HFF-Myc (cell line): ENCODE data around the gene PGLYRP4.

Experiments used
- DNase-seq: peaks from one replicate; pipeline ENCODE4 v3.0.0-alpha.2; 2011; ENCODE audit warnings: low read depth; ENCODE audit errors: extremely low read depth
- H3K4me3 ChIP-seq: replicated peaks from 2 replicates; pipeline ENCODE4 v1.5.1; 2011; ENCODE audit warnings: low read depth, mild to moderate bottlenecking, control low read depth, low read length
- TF ChIP-seq, protein P1 (sequence below): IDR thresholded peaks from 2 replicates; pipeline ENCODE4 v1.5.1; 2012; ENCODE audit warnings: mild to moderate bottlenecking, low read depth, low read length, control low read depth; ENCODE audit errors: missing control alignments

The PGLYRP4 gene

DNA sequence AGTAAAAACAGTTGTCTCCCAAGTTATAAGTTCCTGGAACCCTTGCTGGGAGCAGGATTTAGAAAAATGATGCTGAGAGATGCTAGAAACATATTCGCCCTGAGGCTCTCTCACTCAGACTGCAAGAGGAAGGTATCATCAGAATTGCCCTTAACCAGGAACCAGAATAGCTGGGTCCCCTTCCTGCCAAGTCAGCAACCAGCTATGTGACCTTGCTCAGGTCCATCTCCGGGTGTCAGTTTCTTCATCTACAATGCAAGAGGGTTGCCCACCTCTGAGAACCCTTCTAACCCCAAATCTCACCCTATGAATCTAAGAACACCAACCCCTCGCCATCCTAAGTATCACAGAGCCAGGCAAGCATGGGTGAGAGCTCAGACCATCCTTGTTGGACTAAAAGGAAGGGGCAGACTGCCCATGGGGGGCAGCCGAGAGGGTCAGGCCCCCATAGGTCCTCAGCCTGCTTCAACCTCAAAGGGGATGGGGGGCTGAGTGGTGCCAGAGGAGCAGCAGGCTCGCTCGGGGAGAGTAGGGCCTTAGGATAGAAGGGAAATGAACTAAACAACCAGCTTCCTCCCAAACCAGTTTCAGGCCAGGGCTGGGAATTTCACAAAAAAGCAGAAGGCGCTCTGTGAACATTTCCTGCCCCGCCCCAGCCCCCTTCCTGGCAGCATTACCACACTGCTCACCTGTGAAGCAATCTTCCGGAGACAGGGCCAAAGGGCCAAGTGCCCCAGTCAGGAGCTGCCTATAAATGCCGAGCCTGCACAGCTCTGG, 8.6 kb upstream of the PGLYRP4 start:
- TF ChIP-seq, protein P1, sequence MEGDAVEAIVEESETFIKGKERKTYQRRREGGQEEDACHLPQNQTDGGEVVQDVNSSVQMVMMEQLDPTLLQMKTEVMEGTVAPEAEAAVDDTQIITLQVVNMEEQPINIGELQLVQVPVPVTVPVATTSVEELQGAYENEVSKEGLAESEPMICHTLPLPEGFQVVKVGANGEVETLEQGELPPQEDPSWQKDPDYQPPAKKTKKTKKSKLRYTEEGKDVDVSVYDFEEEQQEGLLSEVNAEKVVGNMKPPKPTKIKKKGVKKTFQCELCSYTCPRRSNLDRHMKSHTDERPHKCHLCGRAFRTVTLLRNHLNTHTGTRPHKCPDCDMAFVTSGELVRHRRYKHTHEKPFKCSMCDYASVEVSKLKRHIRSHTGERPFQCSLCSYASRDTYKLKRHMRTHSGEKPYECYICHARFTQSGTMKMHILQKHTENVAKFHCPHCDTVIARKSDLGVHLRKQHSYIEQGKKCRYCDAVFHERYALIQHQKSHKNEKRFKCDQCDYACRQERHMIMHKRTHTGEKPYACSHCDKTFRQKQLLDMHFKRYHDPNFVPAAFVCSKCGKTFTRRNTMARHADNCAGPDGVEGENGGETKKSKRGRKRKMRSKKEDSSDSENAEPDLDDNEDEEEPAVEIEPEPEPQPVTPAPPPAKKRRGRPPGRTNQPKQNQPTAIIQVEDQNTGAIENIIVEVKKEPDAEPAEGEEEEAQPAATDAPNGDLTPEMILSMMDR: no peak
- DNase-seq: no peak
- H3K4me3 ChIP-seq: no peak overlapping the region

DNA sequence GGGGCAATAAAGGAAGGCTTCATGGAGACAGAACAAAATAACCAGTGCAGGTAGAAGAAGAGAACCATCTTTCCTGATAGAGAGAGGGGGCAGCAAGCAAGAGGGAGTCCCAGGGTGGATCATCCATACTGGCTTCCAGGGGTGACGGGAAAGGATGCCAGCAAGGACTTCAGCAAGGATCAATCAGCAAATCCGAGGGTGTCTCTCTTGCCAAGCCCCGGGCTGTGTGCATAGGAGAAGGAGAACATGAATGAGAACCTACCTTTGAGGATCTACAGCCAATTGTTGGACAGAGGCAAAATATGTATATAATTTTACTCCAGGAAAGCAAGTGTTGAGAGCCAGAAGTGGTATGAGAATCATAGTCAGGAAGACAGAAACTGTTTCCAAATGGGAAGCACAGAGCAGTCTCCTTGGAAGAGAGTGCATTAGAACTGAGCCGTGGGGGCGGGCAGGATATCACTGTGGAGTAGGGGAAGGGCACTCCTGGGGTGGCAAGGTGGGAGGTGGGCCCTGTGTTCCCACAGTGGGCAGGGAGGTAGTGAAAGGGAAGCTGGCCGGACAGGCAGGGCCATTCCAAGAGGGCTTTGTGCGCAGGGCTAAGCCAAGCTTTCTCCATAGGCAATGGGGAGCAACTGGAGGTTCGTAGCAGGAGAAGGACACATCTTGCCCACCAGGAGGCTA, 7.9 kb upstream of the PGLYRP4 start:
- H3K4me3 ChIP-seq: no peak overlapping the region
- no peak for DNase-seq
- TF ChIP-seq, protein P1: no peak

DNA sequence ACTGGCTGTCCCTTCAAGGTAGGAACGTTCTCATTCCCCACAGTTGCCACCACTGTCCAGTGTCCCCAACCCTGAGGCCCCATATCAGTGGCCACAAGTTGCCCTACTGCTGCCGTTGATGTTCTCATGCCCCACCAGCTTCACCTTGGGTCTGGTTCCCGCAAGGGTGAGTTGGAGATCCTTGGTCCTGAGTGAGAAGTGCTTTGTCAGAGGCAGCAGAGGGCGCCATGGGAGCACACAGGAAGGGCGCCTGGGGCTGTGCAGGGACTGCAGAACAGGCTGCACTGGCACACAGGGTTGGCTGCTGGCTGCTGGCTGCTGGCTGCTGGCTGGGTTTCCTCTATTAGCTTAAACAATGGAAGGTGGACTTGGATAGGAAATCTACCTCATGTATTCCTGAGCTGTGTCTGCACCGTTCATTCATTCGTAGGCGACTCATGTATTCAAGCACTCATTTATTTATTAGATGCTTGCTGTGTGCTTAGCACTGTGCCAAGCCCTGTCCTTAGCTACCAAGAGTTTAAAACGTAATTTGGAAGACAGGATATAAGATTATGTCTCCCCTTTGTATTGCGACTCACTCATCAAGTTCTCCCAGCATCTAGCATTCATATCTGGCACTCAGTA, 6.9 kb upstream of the PGLYRP4 start:
- TF ChIP-seq, protein P1: peak; percentile 67
- no peak overlapping the region for H3K4me3 ChIP-seq
- peak; percentile 5 for DNase-seq

DNA sequence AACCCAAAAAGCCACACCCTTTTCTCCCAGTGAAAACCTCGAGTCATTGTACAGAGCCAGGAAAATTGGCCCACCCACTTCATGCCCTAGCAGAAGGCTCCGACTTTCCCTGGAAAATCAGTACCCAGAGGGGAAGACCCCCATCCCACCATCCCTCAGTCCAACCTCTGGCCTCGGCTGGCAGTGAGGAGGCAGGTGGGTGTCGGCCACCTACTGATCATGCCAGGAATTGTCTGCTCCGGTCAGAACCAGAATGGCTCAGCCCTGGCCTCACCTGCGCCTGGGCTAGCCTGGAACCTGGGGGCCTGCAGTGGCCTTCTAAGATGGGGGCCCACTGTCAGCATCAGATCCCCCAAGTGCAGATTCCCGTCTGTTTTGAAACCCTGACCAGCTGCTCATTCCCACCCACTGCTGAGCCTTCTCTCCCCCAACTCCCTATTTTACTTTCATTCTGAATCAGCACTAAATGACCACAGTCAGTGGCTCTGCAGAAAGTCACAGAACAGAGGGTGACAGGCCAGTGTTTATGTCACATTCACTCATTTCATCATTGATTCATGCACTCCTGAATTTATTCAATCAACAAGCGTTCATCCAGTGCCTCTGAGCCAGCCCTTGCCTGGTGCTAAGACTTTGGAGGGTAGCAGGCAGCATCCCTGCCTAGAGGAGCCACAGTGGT, 6.0 kb upstream of the PGLYRP4 start:
- no peak for DNase-seq
- no peak overlapping the region for H3K4me3 ChIP-seq
- TF ChIP-seq, protein P1: no peak

DNA sequence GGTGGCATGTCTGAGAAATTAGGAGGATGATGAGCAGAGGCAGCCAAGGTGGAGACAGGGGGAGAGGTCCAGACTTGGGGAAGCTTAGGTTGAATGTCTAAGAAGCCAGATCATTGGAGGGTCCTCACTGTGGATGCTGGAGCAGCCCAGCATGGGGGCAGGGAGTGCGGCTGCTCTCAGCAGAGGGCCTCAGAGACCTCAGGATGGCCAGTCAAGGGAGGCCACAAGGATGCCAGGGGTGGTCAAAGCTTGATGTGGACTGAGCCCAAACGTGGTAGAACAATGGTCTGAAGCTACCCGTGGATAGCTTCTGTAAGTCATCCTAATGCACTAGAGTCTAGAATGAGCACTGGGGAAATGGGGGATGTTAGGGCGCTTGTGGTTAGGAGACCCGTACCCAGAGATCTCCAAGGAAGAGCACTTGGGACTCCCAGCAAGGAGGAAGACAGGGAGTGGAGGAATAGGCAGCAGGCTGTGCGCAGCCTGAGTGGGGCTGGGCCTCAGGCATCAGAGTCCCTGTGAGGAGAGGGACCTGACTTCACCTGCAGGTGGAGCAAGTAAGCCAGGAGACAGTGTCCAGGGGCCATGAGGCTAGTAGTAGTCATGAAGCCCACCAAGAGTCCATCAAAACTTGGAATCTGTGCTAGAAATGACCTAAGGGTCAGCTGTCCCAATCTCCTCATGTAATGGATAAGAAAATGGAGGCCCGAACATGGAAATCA, 4.7 kb upstream of the PGLYRP4 start:
- H3K4me3 ChIP-seq: no peak overlapping the region
- TF ChIP-seq, protein P1: peak; percentile 49
- DNase-seq: no peak

DNA sequence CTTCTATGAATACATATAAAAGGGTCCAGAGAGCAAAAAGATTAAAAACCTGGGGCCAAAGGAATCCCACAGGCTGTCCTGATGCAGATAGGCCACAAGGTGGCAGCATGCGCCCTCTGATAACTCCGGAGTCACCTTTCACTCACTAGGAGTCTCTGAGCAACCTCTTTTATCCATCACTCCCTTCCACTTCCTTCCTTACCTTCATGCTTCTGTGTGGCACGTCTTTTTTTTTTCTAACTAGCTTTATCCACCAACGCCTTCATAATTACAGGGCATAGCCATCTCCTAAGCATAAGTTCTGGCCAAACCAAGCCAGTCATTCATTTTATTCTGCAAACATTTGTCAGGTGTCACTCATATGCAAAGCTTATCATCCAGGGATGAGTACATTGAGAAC, 3.9 kb upstream of the PGLYRP4 start:
- peak; percentile 17 for DNase-seq

More for the DNA sequence above, 3.9 kb upstream of the PGLYRP4 start:
- H3K4me3 ChIP-seq: no peak overlapping the region
- TF ChIP-seq, protein P1: peak; percentile 85
